Mucosa of descending colon (tissue), 3 donors: ENCODE data around the gene GPR176. TPM values are rescaled to one million over a fixed set of nuclear protein-coding genes. Genes with fewer than 3 reads are reported as not detected.

Source experiments
- ATAC-seq: fragments of 200-7000 bp; cut with Tn5 transposase; one replicate; pipeline ENCODE4 v1.9.1; 2020; ENCODE audit warnings: mild to moderate bottlenecking, moderate library complexity
- DNase-seq, 3 donors: peaks; one replicate each; pipeline ENCODE4 v3.0.0-alpha.2; 2020
- H3K36me3 ChIP-seq: fragments of 200-600 bp; one replicate; pipeline ENCODE4 v1.8.0; 2021; ENCODE audit warnings: low read depth, mild to moderate bottlenecking
- H3K4me1 ChIP-seq: fragments of 200-600 bp; one replicate; pipeline ENCODE4 v1.8.0; 2021; ENCODE audit warnings: low read depth, mild to moderate bottlenecking
- H3K4me3 ChIP-seq: fragments of 200-600 bp; one replicate; pipeline ENCODE4 v1.8.0; 2021; ENCODE audit warnings: mild to moderate bottlenecking
- H3K9me3 ChIP-seq: fragments of 200-600 bp; one replicate; pipeline ENCODE4 v1.8.0; 2021; ENCODE audit warnings: mild to moderate bottlenecking
- intact Hi-C, 2 donors: fragments of 100-400 bp; cut with DNase I in 1 of 2; cut with micrococcal nuclease in 1 of 2; formaldehyde crosslinking; loops; one replicate each; pipeline versions ENCODE4 v1.11.0 to v1.11.1; 2022; cut with DNase I, micrococcal nuclease
- total RNA-seq, 3 donors: library from RNA; stranded (reverse); fragmentation: NEBNext Ultra II Directional in 2 of 3; extraction: Animal tissue kit (Norgen Biotek cat#: 25700) in 2 of 3; gene quantifications; one replicate each; pipeline versions ENCODE4 v1.2.1 to v1.2.4, GENCODE V29; 2021 to 2023
- TF ChIP-seq, protein P1 (sequence below): fragments of 200-600 bp; IDR thresholded peaks from one replicate; pipeline ENCODE4 v1.8.0; 2022; ENCODE audit warnings: antibody characterized with exemption, mild to moderate bottlenecking
- donor health status: DM: no; HTN: no; CAD: no; lungs with moderate emphysema.
- donor health status: DM: no; HTN: no; CAD: no.
- donor health status: DM: no; HTN: yes; CAD: no.

Gene GPR176
- total RNA-seq, 3 donors from 2014 or later, result 0.32 to 4.9 (median 1.2) TPM

- intact Hi-C loops, result no loop called here
- no peak for ATAC-seq
- Histone ChIP-seq H3K4me3 (no peak overlapping the region), H3K36me3 (no peaks in the 10 kb centered on the region), H3K9me3 (no peaks in the 10 kb centered on the region), H3K4me1 (peaks cover 8% of the 10 kb centered on the region)
- TF ChIP-seq, protein P1, sequence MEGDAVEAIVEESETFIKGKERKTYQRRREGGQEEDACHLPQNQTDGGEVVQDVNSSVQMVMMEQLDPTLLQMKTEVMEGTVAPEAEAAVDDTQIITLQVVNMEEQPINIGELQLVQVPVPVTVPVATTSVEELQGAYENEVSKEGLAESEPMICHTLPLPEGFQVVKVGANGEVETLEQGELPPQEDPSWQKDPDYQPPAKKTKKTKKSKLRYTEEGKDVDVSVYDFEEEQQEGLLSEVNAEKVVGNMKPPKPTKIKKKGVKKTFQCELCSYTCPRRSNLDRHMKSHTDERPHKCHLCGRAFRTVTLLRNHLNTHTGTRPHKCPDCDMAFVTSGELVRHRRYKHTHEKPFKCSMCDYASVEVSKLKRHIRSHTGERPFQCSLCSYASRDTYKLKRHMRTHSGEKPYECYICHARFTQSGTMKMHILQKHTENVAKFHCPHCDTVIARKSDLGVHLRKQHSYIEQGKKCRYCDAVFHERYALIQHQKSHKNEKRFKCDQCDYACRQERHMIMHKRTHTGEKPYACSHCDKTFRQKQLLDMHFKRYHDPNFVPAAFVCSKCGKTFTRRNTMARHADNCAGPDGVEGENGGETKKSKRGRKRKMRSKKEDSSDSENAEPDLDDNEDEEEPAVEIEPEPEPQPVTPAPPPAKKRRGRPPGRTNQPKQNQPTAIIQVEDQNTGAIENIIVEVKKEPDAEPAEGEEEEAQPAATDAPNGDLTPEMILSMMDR, result no peak
- no peak for DNase-seq
Measured at GRCh38 chr15:39924437-39924836, 4.4 kb upstream of the GPR176 start.

- ATAC-seq (no peak), DNase-seq (no peak)
- Histone ChIP-seq H3K4me1 (peaks cover 8% of the 10 kb centered on the region), H3K4me3 (no peak overlapping the region), H3K36me3 (no peaks in the 10 kb centered on the region), H3K9me3 (no peaks in the 10 kb centered on the region)
- TF ChIP-seq, protein P1, result no peak
- intact Hi-C loops, result no loop called here
Measured at GRCh38 chr15:39922462-39923092, 2.5 kb upstream of the GPR176 start.

DNA sequence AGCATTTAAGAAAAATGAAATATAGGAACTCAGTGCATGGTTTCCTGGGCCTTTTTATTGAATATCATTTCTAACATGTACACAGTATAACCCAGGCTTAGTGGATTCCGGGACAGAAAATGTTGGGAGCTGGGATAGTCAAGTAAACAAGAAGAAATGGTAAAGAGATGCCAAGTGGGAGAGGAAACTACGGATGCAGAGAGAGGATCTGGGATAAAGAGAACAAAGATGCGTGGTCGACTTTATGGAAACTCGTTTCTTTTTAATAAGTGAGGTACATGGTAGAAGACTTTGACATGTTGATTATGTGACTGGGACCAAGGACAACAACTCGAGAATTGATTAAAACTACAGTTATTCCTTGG lies 1.2 kb upstream of the GPR176 start:
- H3K4me1 ChIP-seq, result peaks cover 8% of the 10 kb centered on the region
- TF ChIP-seq, protein P1, result no peak
- peak overlapping the region; percentile 27 for H3K4me3 ChIP-seq
- no peak for ATAC-seq
- no peaks in the 10 kb centered on the region for H3K9me3 ChIP-seq
- no peak for DNase-seq
- no peaks in the 10 kb centered on the region for H3K36me3 ChIP-seq
- intact Hi-C loops, result no loop called here

DNA sequence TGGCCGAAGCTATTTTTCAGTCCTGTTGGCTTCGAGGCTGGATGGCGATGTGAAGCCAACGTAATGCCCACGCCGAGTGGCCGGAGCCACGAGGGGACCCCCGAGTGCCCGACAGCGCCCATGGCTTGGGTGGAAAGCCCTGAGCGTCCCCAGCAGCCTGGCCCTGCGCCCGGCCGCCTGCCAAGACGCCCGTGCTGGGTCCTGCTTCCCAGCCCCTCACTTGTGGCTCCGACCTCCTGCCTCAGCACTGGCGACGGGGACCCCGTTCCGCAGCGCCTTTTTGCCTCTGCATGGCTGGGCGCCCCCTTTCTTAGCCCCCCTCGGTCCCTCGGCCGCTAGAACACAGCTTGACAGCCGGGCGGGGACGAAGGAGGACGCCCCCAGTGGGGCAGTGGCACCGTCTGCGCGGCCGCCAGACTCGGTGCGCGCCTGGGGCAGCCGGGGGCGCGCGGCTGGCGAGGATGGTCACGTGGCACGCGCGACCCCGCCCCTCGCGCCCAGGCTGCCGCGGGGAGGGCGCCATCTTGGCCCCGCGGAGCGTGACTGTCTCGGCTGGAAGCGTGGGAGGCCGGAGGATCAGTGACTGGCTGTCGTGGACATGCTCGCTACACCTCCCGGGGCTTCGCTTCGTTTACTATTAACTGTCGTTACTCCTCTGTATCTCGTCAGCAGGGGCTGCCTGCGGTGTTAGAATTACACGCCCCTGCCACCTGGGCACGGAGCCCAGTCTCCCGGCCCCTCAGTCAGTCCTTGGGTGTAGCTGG lies 626 bp upstream of the GPR176 start:
- TF ChIP-seq, protein P1, result no peak
- peak; percentile 81 to 86 (median 83) for DNase-seq
- Histone ChIP-seq H3K9me3 (no peaks in the 10 kb centered on the region), H3K36me3 (no peaks in the 10 kb centered on the region), H3K4me1 (peaks cover 8% of the 10 kb centered on the region), H3K4me3 (peak overlapping the region; percentile 27)
- ATAC-seq, result peak; percentile 96
- intact Hi-C loops, result no loop called here

GRCh38 chr15:39919411-39919747 lies 687 bp downstream of the GPR176 start:
- Histone ChIP-seq H3K36me3 (no peaks in the 10 kb centered on the region), H3K9me3 (no peaks in the 10 kb centered on the region), H3K4me3 (no peak overlapping the region), H3K4me1 (peaks cover 8% of the 10 kb centered on the region)
- ATAC-seq, result no peak
- DNase-seq, result no peak
- TF ChIP-seq, protein P1, result no peak
- intact Hi-C loops, result no loop called here
